HG02623 (cell line): Measurements from ENCODE around the gene INS.

ENCODE experiments used
- ATAC-seq: cut with Tn5 transposase; IDR thresholded peaks from one replicate; pipeline ENCODE4 v1.9.1; 2021; ENCODE audit warnings: moderate library complexity; ENCODE audit not compliant: unreplicated experiment

The INS gene

DNA sequence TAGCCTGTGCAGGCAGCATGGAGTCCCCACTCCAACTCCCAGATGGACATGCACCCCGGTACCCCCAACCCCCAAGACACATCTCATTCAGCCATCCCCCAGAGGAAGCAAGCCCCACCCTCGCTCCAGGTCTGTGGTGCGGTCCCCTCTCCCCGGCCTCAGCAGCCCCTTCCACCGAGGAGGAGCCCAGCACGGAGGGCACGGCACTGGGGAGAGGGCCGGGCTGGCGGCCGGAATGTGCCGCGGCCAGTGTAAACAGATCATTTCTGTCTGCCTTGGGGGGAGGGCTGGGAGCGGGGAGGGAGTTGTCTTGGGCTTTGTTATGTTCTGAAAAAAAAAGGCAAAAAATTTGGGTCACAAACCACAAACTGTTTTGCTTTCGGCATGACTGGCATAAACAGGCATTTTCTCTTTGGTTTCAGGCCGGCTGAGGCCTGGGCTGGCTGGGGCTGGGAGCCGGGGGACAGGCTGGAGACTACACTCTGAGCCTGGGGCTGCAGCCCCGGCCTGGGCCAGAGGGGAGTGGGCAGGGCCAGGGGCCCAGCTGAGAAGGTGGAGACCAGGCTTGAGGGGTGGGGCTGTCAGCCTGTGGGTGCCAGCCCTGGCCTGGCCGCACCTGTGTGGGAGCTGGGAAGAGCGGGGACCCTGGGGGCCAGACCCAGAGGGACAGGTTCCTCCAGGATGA lies 38.6 kb downstream of the INS start:
- ATAC-seq: no peak

DNA sequence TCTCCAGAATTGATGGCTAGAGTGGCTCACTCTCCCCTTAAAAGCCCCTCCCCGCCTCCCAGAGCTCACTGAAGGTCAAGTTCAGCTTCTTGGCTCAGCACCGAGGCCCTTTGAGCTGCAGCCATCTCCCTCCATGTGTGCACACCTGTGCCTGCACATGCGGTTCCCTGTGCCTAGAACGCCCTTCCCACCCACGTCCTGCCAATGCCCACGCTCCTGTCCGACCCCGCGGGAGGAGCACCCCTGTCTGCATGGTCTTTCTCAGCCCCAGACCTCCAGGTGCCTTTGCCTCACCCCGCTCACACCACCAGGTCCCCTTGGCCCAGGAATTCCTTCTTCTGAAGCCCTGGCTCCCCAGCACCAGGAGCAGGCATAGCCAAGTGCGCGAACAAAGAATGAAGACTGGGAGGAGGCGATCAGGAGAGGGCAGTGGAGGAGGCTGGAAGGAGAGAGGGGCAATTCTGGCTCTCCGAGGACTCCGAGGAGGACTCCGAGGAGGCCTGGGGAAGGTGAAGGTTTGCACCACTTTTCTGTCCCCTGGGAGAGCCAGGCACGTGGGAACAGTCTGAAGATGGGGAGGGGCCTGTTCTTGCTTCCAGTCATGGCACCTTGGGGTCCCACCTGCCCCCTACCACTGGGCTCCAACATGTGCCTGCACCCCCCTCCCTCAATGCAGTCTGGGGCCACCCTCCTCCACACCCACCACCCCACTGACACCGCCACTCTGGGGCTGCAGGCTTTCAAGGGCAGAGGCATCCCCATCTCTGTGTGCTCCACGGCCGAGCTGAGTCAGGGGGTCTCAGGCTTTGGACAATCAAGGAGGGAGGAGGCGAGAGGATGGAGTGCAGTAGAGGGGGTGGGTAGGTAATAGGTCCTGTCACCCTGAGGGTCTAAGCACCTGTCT lies 39.5 kb downstream of the INS start:
- ATAC-seq: no peak

DNA sequence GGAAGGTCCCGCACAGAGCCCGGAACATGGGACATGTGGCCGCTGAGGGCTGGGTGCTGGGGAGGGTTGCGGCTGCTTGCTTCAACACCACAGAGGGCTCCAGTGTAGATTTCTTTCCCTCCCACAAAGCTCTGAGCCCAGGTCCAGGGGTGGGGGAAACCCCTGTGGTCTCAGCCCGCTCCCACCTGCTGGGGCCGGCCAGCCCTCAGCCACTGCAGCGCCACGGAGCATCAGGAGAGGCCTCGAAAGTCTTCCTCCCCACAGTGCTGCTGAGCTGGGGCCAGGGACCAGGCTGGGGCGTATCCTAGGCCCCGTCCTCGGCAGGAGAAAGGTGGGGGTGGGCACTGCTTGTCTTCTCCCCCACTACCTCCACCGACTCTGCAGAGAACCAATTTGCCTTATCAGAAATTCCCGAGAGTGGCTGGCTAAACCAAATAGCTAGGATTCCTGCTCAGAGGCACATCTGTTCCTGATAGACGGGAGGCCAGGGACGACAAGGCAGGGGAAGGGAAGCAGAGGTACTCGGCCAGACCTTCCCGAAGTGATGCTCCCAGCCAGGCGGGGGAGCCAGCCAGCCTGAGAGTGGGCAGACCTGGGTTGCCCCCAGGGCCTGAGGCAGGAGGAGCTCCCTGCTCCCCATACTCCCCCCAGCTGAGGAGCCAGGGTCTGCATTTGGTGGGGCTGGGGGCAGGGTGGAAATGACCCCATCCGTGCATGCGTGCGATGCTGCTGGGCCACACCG lies 40.5 kb downstream of the INS start:
- no peak for ATAC-seq

DNA sequence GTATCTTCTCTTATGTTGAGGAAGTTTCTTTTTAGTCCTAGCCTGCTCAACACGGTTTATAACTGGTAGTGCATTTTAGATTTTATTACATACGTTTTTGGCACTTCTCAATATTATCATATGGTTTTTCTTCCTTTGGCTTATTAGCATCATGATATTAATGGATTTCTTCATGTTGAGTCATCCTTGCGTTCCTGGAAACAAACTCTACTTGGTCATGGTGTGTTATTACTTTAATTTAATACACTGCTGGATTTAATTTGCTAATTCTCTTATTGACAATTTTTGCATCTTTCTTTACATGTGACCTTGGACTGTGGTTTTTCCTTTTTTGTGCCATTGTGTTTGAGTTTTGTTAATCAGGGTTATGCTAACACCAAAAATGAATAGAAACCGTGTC lies 42.3 kb downstream of the INS start:
- no peak for ATAC-seq

DNA sequence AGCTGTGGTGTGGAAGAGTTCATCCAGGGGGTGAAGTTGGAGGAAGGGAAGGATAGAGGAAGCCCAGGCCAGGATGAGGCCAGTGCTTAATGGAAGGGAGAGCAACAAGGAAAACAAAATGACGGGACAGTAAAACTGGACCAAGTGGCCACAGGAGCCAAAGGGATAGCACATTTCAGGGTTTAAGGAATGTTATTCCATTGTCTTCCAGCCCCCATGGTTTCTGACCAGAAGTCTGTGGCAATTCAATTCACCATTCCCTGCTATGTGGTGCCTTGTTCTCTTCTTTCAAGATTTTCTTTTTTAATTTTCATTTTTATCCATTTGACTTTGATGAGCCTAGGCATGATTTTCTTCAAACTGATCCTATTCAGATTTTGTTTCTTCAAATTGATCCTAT lies 44.3 kb downstream of the INS start:
- ATAC-seq: no peak

DNA sequence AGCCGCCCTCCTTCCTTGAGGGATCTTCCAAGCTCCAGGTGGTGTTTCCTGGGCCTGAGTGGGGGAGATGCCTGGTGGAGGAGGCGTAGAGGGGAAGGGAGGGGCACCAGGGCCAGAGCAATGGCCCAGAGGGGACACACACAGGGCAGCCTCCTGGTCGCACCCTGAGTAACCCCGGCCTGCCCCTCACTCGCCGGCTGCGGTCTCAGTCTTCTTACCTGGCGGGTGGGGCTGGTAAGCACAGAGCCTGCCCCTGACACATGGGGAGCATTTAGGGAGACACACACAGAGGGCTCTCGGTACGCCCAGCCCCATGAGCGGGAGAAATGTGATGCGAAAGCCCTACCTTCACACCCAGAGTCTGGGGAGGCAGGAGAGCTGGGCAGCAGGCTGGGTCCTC lies 45.7 kb downstream of the INS start:
- ATAC-seq: no peak

DNA sequence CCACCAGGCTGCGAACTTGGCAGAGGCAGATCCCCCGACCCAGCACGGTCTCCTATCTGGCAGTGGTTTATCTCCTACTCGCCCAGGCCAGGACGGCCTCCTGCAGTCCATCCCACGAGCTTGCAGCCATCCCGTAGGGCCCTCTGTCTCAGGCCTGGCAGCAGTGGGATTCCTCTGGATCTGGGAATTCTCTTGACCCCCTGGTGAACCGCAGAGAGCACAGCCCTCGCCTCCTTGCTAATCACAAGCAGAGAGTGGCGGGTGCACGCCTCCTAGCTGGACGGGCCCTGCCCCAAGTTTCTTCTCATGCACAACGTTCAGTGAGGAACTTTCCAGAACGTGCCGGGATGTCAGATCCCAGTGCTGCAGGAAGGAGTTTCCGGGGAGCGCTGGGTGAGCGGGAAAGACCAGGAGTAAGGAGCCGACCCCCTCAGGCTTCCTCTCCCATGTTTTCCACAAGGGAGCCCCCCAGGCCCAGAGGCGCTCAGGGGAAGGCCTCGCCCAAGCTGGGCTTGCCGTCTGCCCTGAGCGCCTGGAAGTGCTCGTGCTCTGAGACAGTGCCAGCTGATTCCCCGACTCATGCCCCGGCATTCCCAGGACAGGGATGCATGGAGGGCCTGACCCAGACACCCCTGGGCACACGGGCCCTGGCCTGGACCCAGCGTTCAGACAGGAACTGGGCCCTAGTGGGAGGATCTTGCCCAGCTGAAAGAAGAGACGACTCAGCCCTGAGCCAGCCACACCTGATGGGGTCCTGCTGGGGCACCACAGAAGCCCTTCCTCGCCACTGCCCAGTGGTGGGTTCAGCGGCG lies 46.4 kb downstream of the INS start:
- ATAC-seq: no peak

DNA sequence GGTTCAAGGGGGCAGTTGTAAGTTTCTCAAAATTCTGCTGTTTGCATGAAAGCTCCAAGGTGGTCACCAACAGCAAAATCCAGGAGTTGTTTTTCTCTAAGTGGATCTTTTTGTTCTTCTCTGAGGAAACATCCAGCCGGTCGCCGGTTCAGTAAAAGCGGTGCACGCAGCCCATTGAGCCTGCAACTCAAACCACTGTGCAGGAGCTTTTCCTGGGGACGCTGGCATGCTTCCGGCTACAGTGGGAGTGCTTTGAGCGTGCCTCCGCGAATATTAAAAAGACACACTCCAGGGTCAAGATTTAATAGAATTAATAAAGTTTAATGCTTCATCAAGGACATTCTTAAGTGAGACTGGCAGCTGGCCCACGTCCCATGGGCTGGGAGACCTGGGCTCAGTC lies 47.2 kb downstream of the INS start:
- no peak for ATAC-seq

DNA sequence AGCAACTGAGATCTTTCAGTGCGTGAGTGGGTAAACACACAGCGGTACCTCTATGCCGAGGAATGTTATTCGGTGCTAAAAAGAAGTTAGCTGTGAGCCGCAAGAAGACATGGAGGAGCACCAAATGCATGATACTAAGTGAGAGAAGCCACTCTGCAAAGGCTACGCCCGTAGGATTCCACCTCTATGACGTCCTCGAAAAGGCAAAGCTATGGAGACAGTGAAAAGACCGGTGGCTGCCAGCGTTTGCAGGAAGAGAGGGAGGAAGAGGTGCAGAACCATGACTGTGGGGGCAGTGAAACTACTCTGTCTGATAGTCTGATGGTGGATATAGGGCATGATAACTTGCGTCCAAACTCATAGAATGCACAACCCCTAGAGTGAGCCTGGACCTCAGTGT lies 50.5 kb downstream of the INS start:
- ATAC-seq: no peak
